HG03342 (cell line): ENCODE results near the gene ZBTB8OS.
"Not testable (repeated sequence)": the region's sequence is repeated elsewhere in the genome, so short reads cannot be mapped to it uniquely, and the experiment has no call there.

Experiments used
- ATAC-seq: cut with Tn5 transposase; IDR thresholded peaks from one replicate; pipeline ENCODE4 v1.9.1; 2021; ENCODE audit warnings: mild to moderate bottlenecking, moderate library complexity; ENCODE audit not compliant: unreplicated experiment

Gene ZBTB8OS

GRCh38 chr1:32650248-32650751, at the start of gene ZBTB8OS:
TSS of gene ZBTB8OS (minus strand) at chr1:32650550. CDS start at chr1:32650529, 21 bp downstream.
- peak; percentile 54 for ATAC-seq

GRCh38 chr1:32696996-32697395, 46.6 kb upstream of the ZBTB8OS start:
- not testable (repeated sequence) for ATAC-seq

DNA sequence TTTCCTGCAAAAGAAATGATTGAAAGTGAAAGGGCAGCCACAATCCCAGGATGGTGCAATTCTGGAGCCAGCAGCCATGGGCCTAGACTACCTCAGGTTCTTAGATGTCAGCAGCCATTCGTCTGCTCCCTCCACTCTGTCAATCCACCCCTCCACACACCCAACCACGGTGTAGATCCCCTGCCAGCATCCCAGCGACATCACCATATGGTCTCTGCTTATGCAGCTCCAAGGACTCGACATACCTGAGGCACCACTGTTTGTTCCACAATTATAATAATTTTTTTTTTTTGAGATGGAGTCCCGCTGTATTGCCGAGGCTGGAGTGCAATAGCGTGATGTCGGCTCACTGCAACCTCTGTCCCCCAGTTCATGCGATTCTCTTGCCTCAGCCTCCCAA, 45.7 kb upstream of the ZBTB8OS start:
- no peak for ATAC-seq

GRCh38 chr1:32695098-32695904, 45.0 kb upstream of the ZBTB8OS start:
- ATAC-seq, result no peak

DNA sequence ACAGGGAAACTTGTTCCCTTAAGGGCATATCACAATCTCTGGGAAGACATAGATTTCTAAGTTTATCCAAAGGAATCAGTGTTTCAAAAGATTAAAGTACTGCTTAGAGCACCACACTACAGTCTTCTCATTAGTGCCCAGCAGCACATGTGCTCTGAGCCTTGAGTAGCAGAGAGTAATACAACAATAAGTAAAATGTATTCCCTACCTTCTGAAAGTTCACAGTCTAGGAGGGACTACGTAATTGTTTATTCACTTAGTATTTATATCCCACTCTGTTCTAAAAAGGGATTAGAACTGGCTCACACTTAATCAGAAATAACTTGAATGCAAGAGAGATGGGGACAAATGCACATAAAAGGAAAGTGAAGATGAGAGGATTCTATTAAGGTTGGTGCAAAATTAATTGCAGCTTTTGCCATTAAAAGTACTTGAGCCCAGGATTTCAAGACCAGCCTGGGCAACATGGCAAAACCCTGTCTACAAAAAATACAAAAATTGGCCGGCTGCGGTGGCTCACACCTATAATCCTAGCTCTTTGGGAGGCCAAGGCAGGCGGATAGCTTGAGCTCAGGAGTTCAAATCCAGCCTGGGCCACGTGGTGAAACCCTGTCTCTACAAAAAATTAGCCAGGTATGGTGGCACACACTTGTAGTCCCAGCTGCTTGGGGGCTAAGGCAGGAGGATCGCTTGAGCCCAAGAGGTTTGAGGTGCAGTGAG, 43.3 kb upstream of the ZBTB8OS start:
- ATAC-seq, result no peak

- no peak for ATAC-seq
These were observed 36.0 kb upstream of the ZBTB8OS start for GRCh38 chr1:32686387-32686786.

GRCh38 chr1:32685498-32685897, 35.1 kb upstream of the ZBTB8OS start:
- ATAC-seq, result no peak

DNA sequence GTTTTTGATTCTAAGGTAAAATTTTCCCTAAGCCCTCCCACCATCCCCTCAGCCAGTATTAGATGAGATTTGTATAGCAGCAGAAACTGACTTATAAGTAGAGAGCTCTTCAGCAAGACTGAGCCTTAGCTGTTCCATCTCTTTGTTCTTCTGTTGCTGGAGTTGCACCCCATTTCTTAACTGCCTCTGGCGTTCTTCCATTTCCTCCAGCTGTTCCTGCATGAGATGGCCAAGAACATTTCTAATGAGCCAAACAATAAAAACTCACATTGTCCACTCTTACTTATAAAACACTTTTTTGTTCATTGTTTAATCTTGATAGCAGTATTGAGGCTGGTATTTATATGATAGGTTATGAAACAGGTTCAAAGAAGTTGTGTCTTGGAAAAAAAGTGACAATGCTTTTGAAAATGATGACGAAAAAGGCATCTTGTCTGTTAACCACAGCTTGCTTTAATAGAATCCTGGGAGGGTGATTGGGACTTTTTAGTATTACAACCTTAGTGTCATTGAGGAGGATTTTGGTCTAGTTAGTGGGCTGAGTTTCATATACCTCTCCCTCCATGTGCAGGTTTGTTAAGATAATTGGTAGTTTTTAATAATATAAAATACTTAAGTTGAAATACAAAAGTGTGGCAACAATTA, 33.9 kb upstream of the ZBTB8OS start:
- no peak for ATAC-seq

GRCh38 chr1:32683397-32683796, 33.0 kb upstream of the ZBTB8OS start:
- ATAC-seq, result no peak

- no peak for ATAC-seq
These were observed 31.6 kb upstream of the ZBTB8OS start for GRCh38 chr1:32681999-32682398.

DNA sequence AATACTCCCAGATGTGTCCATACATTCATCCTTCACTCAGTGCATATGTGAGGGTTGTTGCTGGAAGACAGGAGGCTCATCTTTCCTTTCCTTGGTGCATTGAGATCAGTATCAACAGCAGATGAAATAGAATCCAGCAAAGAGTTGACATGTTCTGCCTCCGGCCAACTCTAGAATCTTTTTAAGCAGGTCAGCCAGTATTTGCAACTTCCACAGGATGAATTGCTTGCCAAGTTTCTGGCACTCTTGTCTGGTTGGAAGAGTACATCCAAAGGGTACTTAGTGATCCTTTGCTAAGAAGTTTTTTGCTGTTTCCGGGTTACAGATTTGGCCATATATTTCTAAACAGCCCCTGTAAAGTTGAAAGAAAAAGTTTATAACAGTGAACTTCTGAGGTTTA, 31.2 kb upstream of the ZBTB8OS start:
- no peak for ATAC-seq

DNA sequence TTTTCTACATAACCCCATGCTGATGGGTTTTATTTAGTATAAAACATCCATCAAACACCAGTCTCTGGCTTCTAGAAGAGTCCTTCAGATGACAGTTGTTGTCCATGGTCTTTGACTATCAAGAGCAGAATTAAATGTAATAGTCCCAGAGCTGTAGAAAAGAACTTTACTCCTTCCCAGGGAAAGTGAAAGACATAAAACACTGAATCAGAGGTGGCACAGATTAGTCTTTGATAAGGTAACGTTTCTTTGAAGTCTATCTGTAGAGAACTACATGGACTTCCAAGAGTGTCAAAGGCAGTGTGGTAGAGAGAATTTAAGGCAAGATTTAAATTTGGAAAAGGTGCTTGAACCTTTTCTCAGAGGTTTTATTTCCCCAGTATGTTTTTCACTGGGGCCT, 30.3 kb upstream of the ZBTB8OS start:
- no peak for ATAC-seq

GRCh38 chr1:32679993-32680392, 29.6 kb upstream of the ZBTB8OS start:
- not testable (repeated sequence) for ATAC-seq

DNA sequence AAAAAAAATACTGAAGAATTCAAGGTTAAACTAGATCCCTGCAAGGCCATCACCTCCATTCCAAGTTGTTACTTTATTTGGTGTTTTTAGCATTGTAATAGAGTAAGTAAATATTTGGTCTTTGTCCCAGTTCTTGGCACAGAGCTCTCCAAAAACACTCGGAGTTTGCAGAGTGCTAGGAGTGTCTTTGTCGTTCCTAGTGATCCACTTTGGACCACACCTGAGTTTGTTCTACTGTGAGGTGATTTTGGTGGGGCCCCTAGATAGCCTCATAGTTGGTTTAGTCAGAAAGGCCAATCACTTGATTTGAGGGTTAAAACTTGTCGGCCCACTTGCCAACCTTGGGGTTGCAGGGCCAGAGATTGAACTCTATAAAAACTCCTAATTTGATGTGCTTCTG, 26.6 kb upstream of the ZBTB8OS start:
- ATAC-seq, result no peak

GRCh38 chr1:32668716-32669115, 18.4 kb upstream of the ZBTB8OS start:
- ATAC-seq, result not testable (repeated sequence)

GRCh38 chr1:32666901-32667566, 16.7 kb upstream of the ZBTB8OS start:
- ATAC-seq, result no peak

DNA sequence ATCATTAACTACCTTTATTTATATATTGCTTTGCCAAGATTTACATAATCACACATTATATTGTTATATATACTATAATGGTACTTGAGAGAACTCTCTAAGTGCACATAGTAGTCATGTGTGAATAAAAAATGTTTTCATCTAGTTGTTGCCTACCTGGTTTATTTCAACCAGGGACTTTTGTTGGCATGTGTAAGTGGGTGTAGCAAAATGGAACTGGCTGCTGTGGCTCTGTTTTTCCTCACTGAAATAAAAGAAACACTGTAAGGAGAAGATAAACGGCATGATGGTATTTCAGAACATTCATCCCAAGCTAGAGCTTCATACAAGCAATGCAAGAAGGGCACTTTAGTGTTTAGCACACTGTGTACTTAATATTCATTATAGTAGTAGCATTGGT, 15.6 kb upstream of the ZBTB8OS start:
- ATAC-seq, result no peak

GRCh38 chr1:32659581-32659980, 9.2 kb upstream of the ZBTB8OS start:
- no peak for ATAC-seq

DNA sequence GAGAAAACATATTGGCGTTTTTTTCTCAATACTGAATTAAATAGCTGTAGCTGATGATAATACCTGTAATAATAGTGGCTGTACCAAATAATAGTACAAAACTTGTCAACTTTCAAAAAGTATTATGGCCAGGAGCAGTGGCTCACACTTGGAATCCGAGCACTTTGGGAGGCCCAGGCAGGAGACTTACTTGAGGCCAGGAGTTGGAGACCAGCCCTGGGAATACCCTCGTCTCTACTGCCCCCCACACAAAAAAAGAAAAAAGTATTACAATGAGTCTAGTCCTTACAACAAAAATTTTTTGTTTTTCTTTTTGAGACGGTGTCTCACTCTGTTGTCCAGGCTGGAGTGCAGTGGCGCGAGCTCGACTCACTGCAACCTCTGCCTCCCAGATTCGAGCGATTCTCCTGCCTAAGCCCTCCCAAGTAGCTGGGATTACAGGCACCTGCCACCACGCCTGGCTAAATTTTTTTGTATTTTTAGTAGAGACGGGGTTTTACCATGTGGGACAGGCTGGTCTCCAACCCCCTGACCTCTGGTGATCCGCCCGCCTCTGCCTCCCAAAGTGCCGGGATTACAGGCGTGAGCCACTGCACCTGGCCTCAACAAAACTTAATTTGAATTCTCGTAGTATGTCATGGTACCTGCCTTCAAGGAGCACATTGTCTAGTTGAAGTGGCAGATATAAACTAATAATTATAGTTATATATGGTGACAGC, 2.1 kb upstream of the ZBTB8OS start:
- ATAC-seq, result no peak

GRCh38 chr1:32651461-32652073, 1.2 kb upstream of the ZBTB8OS start:
- ATAC-seq, result peak; percentile 12
